Stimulated activated CD8-positive, alpha-beta memory T cell treated with anti-CD3 and anti-CD28 coated beads, Interleukin-12 subunit alpha, Interleukin-12 subunit beta, amount 100 ng/mL, for 24 hours (primary cell): Measurements from ENCODE around the gene TGFBR3L.
A peak's percentile ranks its signal among the peaks of the same experiment; 100 is the strongest.

Experiments
- DNase-seq: peaks from one replicate; pipeline ENCODE4 v3.0.0-alpha.2; 2020; ENCODE audit errors: extremely low read depth

Gene TGFBR3L

DNA sequence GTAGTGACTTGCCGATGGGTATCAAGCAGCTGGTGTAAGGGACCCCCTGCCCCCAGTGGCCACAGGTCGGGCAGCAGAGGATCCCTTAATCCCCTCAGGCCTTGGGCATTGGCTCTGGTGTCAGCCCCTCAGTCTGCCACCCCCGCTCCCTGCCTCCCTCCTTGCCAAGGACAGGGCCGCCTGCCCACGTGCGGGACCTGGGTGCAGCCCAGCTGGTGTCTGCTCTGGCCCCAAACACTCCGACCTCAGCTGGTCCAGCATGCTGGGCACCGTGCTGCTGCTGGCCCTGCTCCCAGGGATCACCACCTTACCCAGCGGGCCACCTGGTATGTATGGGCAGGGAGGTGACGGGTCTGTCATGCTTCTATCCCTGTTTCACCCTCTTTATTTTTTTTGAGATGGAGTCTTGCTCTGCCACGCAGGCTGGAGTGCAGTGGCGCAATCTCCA is at the start of gene TGFBR3L:
Gene TGFBR3L, plus strand, starts transcription at position 233 of the 448 bp plus-strand sequence.
- no peak for DNase-seq

DNA sequence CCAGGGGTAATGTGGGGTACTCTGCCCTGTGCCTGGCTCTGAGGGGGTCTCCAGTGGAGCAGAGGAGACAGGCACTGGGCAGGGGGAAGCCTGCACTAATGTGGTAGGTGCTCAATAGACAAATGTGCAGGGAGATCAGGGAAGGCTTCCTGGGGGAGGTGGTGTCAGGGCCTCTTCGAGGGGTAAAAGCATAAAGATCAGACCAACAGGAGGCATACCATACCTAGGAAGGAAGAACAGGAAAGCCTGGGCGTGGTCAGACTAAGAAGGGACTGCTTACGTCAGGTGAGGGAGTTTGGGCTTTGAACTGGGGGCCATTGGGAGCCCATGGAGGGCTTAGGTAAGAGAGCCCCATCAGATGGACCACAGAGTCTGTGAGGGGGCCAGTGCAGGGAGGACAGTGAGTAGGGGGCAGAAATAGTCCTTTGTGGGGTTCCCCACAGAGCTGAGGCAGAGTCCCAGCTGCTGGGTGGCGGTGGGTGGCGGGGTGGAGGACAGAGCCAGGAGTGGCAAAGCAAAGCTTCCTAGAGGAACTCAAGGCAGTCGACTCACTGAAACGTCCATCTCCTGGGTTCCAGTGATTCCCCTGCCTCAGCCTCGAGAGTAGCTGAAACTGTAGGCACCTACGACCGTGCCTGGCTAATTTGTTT is 49.2 kb upstream of the TGFBR3L start:
- DNase-seq = no peak

DNA sequence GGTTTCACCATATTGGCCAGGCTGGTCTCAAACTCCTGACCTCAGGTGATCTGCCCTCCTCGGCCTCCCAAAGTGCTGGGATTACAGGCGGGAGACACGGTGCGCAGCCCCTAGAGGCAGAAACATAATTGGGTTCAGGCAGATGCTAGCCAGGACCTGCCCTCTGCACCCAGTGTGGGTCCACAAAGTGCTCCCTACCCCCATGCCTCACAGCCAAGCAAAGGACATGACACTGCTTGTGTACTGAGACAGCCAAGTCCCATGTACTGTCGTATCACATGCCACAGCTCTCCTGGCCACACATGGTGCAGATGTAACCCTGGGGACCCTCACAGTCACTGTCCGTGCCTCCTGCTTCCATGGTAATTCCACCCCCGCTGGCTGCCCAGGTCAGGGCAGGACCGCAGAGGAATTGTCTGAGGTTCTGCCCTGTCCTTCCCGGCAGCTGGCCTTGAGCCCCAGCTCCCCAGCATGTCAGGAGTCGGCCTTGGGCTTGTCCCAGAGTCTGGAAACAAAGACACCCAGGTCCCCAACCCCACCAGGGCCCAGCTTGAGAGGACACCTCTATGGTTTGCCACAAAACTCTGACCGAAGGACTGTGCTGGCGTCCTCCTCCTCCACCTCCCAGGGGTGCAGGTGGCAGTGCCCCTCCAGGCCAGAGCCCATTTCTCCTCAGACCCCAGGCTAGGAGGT is 48.1 kb upstream of the TGFBR3L start:
- DNase-seq = no peak

DNA sequence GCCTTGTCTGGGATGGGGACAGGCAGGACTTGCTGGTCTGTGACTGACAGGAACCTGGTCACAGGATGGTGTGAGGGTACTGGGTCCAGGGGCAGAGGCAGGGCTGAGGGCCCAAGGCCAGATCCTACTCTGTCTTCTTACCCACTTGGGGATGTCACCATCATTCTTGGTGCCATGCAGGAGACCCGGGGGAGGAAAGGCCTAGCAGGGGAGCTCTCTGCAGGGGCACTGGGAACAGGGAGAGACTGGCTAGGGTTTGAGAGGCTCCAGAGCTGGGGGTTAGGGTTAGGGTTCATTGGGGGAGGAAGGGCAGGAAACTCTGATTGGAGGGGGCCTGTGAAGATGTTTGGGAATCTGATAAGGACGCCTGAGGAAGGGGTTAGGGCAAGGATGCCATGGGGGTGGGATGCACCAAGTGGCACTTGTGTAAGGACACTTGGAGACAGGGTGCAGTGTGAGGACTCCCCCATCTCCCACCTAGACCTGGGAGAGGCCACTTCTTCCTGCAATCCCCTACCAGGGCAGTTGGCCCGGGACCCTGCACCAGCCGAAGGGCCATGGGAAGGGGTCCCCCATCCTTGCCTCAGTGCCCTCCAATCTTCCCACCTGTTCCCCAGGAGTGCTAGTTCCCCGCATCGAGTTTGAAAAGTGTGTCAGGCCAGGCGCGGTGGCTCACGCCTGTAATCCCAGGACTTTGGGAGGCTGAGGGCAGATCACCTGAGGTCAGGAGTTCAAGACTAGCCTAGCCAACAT is 47.4 kb upstream of the TGFBR3L start:
- no peak for DNase-seq

DNA sequence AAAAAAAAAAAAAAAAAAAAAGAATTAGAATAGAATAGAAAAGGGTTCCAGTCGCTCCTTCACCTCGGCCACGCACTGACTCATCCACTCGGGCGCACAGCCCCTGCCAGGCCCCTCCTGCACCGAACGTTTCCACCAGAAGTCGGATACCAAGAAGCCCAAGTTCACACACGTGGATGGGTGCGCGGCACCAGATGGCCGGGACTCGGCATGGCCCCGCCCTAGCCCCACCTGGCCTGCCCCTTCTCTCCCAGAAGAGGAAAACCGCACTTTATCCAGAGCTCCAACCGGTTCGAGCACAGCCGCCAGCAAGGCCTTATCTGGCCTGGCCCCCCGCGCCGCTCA is 46.3 kb upstream of the TGFBR3L start:
- no peak for DNase-seq

DNA sequence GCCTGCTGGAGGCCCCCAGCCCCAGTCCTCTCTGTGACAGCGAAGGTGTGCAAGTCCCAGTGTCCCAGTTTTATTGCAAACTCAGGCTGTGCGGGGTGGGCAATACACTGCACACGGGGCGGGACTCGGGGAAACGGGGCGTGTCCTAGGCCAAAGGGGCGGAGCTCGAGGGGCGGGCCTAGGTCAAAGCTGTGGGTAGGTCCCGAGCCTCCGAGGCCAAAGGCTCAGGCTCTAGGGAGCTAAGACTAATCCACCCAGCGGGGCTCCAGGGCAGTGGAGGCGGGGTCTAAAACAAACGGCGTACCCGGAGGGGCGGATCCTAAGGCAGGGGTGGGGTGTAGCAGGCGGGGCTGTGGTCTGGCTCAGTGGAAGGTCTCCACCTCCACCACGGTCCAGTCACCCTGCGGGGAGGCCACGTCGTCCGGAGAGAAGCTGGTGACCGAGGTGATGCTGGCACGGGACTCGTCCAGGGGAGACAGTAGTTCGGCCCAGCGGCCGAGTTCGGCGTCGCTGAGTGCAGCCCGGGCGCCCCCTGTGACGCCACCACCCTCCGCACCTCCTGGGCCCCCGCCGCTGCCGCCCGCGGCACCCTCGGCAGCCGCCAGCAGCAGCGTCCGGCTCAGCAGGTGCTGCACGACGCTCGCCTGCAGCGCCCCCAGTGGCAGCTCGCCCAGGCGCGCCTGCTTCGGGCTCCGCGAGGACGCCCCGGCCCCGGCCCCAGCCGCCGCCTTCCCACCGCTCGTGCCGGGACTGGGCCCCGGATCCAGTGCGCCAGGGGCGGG is 45.8 kb upstream of the TGFBR3L start:
- DNase-seq = peak; percentile 54

DNA sequence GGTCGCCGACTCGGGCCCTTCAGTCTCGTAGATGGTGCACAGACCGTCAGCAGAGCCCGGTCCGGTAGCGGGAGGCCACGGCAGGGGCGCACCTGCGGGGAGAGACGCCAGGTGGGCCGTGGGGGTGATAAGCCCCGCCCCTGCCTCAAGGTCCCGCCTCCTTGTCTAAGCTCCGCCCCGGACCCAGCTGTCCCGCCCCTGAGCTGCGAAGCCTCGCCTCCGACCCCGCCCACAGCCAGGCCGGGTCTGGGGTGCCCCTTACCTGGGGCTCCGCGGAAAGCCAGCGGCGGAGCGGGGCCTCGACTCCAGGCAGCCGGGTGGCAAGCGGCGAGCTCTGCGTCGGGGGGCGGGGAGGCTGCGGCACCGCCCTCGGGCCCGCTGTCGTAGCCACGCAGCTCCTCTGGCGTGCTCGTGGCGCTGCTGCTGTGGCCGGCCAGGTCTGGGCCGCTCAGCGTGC is 45.1 kb upstream of the TGFBR3L start:
- DNase-seq = no peak

DNA sequence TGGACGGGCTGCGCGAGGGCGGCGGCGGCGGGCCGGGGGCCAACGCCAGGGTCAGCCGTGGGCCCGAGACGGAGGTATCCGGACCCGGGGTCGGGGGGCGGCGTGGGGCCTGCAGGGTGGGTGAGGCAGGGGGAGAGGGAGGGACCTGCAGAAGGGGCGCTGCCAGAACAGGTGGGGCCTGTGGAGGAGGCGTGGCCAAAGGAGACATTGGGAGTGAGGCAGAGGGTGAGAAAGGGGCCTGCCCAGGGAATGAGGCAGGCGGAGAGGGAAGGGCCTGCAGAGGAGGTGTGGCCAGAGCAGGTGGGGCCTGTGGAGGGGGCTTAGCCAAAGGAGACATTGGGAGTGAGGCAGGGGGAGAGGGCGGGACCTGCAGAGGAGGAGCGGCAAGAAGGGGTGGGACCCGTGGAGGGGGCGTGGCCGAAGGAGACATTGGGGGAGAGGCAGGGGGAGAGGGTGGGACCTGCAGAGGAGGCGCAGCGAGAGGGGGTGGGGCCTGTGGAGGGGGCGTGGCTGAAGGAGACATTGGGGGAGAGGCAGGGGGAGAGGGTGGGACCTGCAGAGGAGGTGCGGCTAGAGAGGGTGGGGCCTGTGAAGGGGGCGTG is 44.6 kb upstream of the TGFBR3L start:
- no peak for DNase-seq

DNA sequence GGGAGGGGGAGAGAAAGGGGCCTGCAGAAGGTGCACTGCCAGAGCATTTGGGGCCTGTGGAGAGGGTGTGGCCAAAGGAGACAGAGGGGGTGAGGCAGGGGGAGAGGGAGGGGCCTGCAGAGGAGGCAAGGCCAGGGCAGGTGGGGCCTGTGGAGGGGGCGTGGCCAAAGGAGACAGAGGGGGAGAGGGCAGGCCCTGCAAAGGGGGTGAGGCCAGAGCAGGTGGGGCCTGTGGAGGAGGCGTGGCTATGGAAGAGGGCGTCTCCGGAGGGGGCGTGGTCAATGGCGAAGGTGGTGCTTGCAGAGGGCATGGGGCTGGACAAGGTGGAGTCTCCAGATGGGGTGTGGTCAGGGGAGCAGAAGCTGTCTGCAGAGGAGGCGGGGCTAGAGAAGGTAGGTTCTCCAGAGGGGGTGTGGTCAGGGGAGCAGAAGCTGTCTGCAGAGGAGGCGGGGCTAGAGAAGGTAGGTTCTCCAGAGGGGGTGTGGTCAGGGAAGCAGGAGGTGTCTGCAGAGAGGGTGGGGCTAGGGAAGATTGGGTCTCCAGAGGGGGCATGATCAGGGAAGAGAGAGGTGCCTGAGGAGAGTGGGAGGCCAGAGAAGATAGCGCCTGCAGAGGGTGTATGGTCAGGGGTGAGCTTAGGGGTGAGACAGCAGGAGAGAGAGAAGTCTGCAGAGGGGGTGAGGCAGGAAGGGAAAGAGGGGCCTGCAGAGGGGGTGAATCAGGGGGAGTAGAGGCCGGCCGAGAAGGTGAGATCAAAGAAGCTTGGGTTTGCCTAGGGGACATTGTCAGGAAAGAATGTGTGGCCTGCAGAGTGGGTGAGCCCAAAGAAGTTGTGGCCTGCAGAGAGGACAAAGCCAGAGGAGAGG is 43.8 kb upstream of the TGFBR3L start:
- DNase-seq = no peak

DNA sequence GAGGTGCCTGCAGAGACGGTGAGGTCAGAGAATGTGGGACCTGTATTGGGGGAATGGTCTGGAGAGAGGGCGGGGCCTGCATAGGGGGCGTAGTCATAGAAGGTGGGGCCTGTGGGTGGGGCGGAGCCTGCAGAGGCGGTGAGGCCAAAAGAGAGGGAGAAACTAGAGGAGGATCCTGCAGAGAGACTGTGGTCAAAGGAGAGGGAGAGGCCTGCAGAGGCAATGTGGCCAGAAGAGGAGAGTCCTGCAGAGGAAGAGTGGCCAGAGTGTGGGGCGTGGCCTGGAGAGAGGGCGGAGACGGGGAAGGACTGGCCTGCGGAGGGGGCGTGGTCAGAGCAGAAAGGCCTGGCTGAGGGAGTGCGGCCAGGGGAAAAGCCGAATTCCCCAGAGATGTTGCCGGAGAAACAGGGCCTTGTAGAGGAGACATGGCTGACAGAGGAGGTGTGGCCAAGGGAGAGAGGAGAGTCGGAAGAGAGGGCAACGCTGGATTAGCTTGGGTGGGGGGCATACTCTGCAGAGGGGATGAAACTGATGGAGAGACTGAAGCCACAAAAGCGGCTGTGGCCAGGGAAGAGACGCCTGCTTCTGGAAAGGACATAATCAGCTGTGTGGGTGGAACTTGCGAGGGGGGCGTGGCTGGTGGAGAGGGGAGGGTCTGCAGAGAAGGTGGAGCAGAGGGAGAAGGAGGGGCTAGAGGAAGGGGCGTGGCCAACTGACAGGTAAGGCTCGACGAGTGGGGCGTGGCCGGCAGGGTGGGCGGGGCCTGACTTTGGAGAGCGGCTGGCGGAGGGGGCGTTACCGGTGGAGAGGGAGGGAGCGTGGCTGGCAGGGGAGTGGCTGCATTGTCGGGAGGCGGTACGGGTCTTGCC is 43.0 kb upstream of the TGFBR3L start:
- peak; percentile 57 for DNase-seq

DNA sequence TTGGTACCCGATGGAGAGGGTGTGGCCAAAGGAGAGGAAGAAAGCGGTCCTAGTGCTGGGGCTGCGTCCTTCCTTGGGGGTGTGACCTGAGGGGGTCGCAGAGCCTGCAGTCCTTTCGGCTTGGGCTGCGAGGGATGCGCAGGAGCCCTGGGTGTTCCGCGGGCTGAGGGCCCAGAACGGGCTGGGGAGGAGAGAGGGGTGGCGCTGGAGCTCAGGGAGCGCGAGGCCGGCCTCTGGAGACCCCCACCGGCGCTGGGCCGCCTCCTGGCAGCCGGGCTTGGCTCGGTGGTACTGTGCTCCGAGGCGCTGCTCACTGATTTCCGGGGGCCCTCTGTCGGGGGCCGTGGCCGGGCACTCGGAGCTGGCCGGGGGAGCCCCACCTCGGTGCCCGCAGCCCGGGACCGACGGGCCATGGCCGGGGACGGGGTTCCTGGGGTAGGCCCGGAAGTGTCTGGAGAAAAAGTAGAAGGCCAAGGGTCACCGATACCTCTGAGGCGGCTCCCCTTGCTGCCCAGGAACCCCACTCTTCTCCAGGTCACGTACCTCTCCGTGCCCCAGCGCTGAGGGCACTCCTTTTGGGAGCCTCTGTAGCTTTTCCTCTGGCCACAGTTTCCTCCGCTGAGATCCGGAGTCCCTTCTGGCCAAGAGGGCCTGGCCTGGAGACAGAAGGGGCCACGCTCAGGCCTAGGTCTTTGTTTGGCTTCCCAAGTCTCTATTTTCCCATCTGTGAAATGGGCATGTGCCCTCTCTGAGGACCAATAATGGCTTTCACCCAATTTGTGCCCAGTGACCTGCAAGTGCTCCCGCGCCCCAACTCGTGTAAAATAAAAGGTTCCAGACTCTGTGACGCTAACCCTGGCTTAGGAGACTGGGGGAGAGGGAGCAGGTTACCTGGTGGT is 42.1 kb upstream of the TGFBR3L start:
- DNase-seq = no peak

DNA sequence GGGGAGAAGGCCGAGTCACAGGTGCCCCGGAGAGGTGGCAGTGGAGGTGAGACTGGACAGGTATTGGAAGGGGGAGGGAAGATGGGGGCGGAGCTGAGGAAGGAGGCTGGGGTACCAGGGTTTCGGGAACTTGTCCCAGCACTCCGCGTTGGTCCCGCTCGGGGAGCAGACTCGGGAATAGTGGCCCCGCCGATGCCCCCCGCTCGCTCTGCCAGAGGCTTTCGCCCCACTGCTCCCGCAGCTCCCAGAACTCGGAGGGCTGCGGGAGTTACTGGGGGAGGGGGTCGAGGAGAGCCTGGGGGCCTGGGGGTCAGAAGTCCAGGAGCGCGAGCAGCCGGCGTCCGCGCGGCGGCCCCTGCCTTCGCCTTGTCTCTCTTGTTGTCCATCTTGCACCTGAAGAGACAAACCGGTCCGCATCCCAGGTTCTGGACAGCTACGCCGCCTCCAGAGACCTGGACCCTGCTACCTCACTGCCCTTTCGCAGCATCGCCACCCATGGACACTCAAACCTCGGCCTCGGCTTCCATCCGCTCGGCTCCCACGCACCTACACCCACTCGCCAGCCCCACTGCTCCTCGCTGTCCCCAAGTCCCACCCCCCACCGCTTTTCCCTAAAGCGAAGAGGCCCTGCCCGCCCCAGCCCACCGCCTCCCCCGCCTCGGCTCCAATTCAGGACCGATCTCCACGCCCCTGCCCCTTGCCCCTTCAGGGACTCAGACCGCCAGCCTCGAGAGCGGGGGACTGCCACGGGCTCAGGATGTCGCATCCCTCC is 41.1 kb upstream of the TGFBR3L start:
- no peak for DNase-seq

DNA sequence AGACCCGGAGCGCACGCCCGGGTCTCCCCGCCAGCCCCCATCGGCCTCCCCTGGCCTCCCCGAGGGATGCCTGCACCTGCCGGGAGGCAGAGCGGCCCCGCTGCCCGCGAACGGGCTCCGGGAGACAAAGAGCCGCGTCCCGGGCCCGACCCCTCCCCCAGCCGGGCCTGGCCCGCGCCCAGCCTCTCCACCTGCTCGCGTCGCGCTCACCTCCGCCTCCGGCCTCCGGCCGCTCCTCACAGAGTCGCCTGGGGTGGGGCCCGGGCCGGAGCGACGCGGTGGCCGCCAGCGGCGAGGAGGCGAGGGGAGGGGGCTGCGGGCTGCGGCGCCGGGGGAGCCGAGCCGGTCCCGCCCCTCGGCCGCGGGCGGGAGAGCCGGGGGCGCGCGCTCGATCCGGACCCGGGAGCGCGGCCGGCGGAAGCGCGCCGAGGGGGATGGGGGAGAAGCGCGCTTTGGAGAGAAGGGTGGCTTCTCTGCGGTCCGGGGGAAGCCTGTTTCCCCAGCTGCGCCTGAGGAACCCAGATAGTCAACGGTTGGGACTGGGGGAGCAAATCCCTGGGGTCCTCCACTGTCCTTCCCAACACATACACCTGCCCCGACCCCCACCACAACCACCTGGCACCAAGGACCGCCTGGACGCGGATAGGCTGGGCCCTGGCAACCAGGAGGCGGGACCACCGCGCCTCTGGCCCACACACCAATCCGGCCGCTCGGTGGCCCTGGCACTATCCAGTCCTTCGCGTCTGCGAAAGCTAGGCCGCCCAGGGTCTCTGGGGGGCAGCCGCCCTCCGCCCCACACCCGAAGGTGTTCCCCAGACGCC is 40.3 kb upstream of the TGFBR3L start, which contains the start of gene PRR36:
Gene PRR36, minus strand, starts transcription at position 315 of the 821 bp plus-strand sequence. CDS start 701 bp downstream, outside the sequence.
- DNase-seq = no peak

DNA sequence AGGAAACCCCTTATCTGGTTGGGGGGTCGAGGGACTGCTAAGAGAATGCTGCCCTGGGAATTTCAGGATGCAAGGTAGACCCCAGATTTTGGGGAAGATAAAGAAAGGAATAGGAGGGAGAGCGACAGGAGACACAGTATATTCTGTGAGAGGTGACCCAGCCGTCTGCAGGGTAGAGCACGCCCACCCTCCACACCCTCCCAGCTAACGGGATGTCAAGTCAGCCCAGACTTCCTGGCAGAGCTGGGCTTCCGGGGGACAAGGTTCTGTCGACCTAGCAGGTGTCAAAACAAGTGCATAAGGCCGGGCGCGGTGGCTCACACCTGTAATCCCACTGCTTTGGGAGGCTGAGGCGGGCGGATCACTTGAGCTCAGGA is 39.7 kb upstream of the TGFBR3L start:
- DNase-seq = no peak

DNA sequence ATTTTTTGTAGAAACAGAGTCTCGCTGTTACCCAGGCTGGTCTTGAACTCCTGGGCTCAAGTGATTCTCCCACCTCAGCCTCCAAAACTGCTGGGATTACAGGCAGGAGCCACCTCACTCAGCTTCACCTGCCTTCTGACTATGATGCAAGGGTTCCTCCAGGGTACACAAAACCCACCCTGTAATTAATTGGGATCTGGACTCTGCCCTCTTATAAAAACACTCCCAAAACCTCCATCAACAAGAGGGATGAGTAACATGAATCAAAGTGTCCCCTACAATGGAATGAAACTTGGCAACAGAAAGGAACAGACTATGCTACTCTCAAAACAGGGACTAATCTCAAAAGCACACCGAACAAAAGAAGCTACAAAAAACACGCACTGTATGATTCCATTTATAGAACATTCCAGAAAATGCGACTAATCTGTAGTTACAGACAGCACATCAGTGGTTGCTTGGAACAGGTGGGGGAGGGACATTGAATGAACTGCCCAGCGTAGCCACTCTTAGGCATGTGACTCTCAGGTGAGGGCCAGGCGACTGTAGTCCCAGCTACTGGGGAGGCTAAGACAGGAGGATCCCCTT is 37.3 kb upstream of the TGFBR3L start:
- no peak for DNase-seq

DNA sequence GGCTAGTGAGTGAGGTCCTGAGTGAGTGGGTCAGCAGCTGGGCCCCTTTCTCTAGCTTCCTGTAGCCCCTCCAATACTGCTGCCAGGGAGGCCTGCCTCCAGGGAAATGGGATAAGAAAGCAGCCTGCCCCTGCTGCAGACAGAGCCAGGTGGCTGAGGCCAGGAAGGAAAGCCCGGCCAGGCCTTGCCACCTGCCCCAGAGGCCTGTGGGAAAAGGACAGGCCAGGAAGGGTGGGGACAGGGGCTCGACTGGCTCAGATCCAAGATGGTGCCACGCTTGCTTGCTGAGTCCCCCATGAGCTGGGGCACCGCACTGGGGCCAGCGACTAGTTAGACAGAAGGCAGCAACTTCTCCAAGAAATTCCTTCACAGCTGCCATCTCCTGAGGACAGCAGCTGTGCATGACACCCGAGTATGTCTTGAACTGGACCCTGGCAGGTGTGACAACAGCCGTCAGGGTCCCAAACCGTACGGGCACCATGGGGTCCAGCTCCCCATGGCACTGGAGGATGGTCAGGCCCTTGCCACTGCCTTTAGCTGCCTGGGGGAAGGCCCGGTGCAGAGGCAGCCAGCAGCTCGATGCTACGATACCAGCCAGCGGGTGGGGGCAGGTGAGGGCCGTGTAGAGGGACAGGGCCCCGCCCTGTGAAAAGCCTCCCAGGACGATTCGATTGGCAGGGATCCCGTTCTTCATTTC is 35.4 kb upstream of the TGFBR3L start:
- no peak for DNase-seq
